NCI-H510A treated with DMSO at 0.1 percent for 48 hours (cell line): ENCODE data around the gene RNF151.
"Not testable (repeated sequence)": the region's sequence is repeated elsewhere in the genome, so short reads cannot be mapped to it uniquely, and the experiment has no call there.

Experiments
- DNase-seq: peaks from one replicate; lab custom pipeline; 2025; lab: John Stamatoyannopoulos, UW

Gene RNF151

GRCh38 chr16:1960665-1961630, 5.7 kb upstream of the RNF151 start:
- peak; percentile 31 for DNase-seq

- no peak for DNase-seq
Measured at GRCh38 chr16:1961651-1962067, 5.0 kb upstream of the RNF151 start.

DNA sequence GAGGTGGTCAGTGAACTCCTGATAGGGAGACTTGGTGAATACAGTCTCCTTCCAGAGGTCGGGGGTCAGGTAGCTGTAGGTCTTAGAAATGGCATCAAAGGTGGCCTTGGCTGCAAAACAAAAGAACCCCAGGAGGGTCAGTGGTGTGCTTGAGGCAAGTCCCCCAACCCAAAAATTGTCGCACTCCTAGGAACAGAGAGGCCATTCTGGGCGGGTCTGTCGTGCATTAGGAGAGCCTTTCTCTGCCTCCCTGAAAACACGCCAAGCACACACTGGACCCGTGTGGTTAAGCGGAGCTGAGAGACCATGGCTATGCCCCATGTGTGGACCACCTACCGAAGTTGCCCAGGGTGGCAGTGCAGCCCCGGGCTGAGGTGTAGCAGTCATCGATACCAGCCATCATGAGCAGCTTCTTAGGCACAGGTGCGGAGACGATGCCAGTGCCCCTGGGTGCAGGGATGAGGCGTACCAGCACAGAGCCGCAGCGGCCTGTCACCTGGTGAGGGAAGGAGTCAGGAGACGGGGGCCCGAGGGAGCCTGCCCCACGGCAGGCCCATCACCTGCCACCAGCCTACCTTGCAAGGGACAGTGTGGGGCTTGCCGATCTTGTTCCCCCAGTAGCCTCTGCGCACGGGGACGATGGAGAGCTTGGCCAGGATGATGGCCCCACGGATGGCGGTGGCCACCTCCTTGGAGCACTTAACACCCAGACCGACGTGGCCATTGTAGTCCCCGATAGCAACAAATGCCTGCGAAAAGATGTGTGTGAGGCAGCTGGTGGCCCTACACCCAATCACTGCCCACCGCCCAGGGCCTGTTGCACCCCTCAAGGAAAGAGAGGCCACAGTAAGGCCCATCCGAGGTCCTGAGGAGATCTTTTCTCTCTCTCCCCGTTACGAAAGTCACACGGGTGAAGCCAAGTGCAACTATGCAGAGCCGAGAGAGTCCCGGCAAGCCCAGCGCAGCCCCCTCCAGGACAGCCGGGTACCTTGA, 4.2 kb upstream of the RNF151 start:
- not testable (repeated sequence) for DNase-seq

GRCh38 chr16:1963806-1964505, 2.7 kb upstream of the RNF151 start:
- no peak for DNase-seq

DNA sequence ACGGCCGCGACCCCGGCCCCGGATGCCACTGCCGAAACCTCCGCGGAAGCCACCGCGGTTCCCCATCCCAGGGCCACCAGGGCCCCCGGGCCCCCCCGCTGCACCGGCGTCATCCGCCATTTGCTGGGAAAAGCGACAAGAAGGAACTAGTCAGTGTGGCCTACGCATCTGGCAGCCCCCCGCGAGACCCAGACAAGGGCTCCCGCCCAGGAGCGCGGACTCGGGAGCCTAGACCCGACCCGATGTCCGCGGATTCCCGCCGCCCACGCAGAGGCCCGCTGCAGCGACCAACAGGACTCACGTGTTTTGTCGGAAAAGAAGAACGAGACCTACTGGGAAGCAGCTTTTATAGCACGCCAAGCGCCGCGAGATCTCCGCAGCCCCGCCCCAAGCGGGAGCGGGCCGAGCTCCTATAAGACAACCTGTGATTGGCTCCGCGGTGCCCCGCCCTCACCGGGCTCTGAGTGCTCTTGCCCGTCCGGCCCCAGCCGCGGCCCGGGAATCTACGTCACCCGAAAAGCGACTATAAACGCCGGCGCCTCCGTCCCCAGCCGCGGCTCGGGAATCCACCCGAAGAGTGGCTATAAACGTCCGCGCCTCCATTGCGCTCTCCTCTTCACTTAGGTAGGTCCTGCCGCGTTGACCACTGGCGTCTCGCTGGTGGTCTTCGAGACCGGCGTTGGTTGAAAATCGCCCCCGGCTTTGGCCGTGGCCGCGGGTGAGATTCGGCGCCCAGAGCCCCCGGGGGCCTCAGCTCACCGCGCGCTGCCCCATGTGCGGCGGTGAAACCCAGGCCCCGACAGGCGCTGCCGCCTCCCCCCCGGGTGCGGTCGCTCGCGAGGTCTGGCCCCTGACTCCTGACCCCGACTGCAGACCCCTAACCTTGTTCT, 1.9 kb upstream of the RNF151 start, which contains the start of gene RPS2:
Gene RPS2, minus strand, starts transcription at position 321 of the 890 bp plus-strand sequence. Its CDS starts 201 bp downstream, at position 120.
- peak; percentile 92 for DNase-seq

- DNase-seq, result no peak
Measured at GRCh38 chr16:1965396-1966001, 1.2 kb upstream of the RNF151 start.

DNA sequence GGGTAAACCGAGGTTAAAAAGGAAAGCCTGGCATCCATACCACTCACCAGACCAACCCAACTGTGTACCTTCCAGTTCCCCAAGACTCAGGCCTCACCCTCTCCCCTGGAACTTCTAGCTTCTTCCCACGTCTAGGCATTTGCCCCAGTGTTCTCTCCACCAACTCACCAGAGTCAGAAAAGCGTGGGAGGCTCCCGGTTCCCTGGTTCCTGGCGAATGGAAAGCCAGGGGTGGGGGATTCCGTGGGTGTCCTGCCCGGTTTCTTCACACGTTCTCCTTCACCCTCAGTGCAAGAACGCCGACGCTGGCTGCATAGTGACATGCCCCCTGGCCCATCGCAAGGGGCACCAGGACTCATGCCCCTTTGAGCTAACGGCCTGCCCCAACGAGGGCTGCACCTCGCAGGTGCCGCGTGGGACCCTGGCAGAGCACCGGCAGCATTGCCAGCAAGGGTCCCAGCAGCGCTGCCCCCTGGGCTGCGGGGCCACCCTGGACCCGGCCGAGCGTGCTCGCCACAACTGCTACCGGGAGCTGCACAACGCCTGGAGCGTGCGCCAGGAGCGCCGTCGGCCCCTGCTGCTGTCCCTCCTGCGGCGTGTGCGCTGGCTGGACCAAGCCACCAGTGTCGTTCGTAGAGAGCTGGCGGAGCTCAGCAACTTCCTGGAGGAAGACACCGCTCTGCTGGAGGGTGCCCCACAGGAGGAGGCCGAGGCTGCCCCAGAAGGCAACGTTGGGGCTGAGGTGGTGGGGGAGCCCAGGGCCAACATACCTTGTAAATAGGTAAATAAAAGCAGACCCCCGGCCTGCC, 1.7 kb downstream of the RNF151 start:
- no peak for DNase-seq

GRCh38 chr16:1971796-1972489, 5.3 kb downstream of the RNF151 start, which contains the start of gene TBL3:
Gene TBL3, plus strand, starts transcription at chr16:1972053. Its CDS starts 112 bp downstream, at chr16:1972165.
- peak; percentile 63 for DNase-seq

DNA sequence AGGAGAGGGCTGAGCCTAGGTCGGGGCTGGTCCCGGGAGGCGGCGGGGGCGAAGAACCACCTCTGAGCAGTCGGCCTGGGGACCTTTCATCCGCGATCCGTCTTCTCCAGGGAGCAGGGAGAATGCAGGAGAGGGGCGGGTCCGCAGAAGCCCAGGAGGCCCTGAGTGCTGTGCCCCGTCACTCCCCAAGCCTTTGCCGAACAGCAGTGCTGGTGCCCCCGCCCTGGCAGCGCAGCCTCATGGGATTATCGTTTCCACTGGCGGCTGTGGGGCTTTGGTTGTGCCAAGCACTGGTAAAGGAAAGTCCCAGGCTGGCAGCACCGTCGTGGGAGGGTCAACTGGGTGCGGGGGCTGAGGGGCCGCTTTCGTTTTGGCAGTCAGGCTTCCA, 5.8 kb downstream of the RNF151 start:
- no peak for DNase-seq

DNA sequence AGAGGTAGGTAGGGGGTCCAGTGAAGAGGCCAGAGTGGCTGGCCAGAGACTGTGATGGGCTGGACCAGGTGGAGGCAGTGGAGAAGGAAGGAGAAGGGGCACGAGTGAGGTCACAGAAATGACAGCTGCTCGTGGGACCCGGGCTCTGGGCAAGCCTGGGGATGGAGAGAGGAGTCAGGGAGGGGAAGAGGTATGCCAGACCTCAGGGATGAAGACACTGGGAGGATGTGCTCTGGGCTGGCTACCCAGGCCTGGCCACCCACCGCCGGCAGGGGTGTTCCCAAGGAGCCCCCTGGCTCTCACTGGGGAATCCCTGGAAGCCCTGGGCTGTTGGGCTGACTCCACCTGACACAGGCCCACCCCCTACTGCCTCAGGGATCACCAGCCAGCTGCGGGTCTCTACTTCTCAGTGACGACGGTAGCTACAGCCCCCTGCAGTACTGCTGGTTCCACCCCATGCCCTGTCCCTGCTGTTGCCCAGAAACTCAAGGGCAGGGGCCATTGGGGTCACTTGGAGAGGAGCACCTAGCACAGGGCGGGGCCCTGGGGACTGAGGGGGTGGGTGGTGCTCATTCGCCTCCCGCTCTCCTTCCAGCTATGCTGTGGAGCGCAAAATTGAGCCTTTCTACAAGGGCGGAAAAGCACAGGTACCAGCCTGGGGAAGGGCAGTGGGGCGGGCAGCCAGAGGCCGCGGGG, 7.0 kb downstream of the RNF151 start:
- DNase-seq, result no peak

DNA sequence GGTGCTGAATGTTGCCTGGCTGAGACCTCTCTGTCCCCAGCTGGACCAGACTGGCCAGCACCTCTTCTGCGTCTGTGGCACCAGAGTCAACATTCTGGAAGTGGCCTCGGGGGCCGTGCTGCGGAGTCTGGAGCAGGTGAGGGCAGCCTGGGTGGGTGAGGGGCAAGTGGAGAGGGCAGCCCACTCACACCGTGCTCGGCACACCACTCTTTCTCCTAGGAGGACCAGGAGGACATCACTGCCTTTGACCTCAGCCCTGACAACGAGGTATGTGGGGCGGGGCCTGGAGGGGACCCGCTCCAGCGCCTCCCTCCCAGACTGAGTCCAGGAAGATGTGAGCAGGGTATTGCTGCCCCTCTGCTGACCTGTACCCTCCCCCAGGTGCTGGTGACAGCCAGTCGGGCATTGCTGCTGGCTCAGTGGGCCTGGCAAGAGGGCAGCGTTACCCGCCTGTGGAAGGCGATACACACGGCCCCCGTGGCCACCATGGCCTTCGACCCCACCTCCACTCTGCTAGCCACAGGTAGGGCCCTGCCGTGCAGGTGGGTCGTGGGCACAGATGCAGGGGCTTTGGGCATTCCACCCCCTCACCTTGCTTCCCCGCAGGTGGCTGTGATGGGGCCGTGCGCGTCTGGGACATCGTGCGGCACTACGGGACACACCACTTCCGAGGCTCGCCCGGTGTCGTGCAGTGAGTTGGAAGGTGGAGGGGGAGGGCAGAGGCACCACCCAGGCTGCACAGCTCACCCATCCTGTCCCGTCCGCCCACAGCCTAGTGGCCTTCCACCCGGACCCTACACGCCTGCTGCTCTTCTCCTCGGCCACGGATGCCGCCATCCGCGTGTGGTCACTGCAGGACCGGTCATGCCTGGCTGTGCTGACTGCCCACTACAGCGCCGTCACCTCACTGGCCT, 7.8 kb downstream of the RNF151 start:
- DNase-seq, result no peak

GRCh38 chr16:1975432-1976215, 9.0 kb downstream of the RNF151 start:
- no peak for DNase-seq

GRCh38 chr16:1976216-1976520, 9.5 kb downstream of the RNF151 start:
- DNase-seq, result no peak

DNA sequence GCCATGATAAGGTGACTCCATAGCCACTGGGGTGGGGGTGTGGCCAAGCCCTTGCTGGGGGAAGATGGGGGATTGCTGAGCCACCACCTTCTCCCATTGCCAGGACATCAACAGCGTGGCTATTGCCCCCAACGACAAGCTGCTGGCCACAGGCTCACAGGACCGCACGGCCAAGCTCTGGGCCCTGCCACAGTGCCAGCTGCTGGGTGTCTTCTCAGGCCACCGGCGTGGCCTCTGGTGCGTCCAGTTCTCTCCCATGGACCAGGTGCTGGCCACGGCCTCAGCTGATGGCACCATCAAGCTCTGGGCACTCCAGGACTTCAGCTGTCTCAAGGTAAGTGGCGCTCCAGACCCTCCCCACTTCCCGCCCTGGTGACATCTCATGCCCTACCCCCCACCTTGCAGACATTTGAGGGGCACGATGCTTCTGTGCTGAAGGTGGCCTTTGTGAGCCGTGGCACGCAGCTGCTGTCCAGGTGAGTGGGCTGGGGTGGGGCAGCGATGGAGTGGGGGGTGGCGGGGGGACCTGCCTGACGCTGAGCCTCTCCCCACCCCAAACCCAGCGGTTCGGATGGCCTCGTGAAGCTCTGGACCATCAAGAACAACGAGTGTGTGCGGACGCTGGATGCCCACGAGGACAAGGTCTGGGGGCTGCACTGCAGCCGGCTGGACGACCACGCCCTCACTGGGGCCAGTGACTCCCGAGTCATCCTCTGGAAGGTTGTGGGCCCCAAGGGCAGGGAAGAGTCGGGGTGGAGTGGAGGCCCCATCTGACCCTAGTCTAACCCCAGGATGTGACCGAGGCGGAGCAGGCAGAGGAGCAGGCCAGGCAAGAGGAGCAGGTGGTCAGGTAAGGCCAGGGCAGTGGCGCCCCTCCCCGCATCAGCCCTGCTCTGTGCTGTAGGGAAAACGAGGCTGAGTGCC, 10.6 kb downstream of the RNF151 start:
- DNase-seq, result no peak

- DNase-seq, result no peak
Measured at GRCh38 chr16:1977875-1978268, 11.2 kb downstream of the RNF151 start.
